Measurements from ENCODE around the gene ARHGAP29. TPM values are rescaled to one million over a fixed set of nuclear protein-coding genes. Genes with fewer than 3 reads are reported as not detected.

ARHGAP29 gene
- total and polyA plus RNA-seq, 2 experiments from 2014 or later = 4.6 to 6.9 TPM

DNA sequence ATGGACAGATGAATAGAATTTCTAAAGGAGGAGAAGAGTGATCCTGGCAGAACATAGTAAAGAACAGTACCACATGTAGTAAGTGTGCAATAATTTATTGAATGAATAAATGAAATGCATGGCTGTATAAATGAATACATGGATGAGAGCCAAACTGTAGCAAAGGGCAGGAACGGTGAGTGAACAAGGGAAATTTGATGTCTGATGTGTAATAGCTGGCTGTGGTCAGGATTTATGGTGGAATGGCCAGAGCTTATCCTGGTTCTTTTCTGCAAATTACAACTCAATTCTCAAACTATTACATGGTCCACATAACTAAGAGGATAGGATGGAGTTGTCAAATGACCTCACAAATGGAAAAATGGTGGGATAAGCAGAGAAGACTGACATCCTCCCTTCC is 43.2 kb upstream of the ARHGAP29 start:
- Mint-ChIP-seq H3K36me3 (ENCODE audit: low read depth) (no peaks in the 10 kb centered on the region), H3K9me3 (no peaks in the 10 kb centered on the region), H3K27ac (no peak overlapping the region), H3K27me3 (ENCODE audit: insufficient read depth, low read depth, poor library complexity) (no peaks in the 10 kb centered on the region), H3K4me3 (no peak overlapping the region), H3K4me1 (no peaks in the 10 kb centered on the region)
- H2AFZ ChIP-seq = no peak overlapping the region
- no peaks in the 10 kb centered on the region for H3K9me2 ChIP-seq (ENCODE audit: insufficient read depth)
- H3K27me3 ChIP-seq (ENCODE audit: insufficient read depth) = no peaks in the 10 kb centered on the region; the same call in 1 of the 2 replicates
- no peaks in the 10 kb centered on the region for H3K4me1 ChIP-seq (ENCODE audit: insufficient read depth)
- H3K36me3 ChIP-seq (ENCODE audit: insufficient read depth) = no peaks in the 10 kb centered on the region
- H3K27ac ChIP-seq (ENCODE audit: low read depth) = no peak overlapping the region
- H3K79me2 ChIP-seq (replicated peaks; ENCODE audit: insufficient read depth) = no peaks in the 10 kb centered on the region
- H4K20me1 ChIP-seq (replicated peaks; ENCODE audit: insufficient read depth) = no peaks in the 10 kb centered on the region
- H3K4me3 ChIP-seq = no peak overlapping the region
- TF ChIP-seq ZNF462 (CRISPR knock-in tag; IDR thresholded peaks at IDR 0.05) = no peak
- TF ChIP-seq EZH2phosphoT487 (IDR thresholded peaks at IDR 0.05; ENCODE audit: unreplicated experiment) = no peak
- TF ChIP-seq, protein P1, sequence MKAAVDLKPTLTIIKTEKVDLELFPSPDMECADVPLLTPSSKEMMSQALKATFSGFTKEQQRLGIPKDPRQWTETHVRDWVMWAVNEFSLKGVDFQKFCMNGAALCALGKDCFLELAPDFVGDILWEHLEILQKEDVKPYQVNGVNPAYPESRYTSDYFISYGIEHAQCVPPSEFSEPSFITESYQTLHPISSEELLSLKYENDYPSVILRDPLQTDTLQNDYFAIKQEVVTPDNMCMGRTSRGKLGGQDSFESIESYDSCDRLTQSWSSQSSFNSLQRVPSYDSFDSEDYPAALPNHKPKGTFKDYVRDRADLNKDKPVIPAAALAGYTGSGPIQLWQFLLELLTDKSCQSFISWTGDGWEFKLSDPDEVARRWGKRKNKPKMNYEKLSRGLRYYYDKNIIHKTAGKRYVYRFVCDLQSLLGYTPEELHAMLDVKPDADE (IDR thresholded peaks at IDR 0.05) = no peak
- no peak for TF ChIP-seq EZH2 (IDR thresholded peaks at IDR 0.05; ENCODE audit: low read depth, unreplicated experiment)
- TF ChIP-seq ZNF114 (CRISPR knock-in tag; IDR thresholded peaks at IDR 0.05) = no peak
- no peak for TF ChIP-seq ZNF331 (CRISPR knock-in tag; IDR thresholded peaks at IDR 0.05; ENCODE audit: low read depth)
- no peak for TF ChIP-seq JUNB (IDR thresholded peaks at IDR 0.05; ENCODE audit: unreplicated experiment)
- ATAC-seq (no peak), DNase-seq (ENCODE audit: low spot score) (no peak)
- H3K4me2 ChIP-seq = no peak overlapping the region
- H3F3A ChIP-seq (replicated peaks; ENCODE audit: low read depth) = no peaks in the 10 kb centered on the region

Data from GM23338 (cell line).